Measurements from ENCODE around the gene RIC8A.

- no peak for TF ChIP-seq SP1 (IDR thresholded peaks at IDR 0.05)
- TF ChIP-seq, protein P1, sequence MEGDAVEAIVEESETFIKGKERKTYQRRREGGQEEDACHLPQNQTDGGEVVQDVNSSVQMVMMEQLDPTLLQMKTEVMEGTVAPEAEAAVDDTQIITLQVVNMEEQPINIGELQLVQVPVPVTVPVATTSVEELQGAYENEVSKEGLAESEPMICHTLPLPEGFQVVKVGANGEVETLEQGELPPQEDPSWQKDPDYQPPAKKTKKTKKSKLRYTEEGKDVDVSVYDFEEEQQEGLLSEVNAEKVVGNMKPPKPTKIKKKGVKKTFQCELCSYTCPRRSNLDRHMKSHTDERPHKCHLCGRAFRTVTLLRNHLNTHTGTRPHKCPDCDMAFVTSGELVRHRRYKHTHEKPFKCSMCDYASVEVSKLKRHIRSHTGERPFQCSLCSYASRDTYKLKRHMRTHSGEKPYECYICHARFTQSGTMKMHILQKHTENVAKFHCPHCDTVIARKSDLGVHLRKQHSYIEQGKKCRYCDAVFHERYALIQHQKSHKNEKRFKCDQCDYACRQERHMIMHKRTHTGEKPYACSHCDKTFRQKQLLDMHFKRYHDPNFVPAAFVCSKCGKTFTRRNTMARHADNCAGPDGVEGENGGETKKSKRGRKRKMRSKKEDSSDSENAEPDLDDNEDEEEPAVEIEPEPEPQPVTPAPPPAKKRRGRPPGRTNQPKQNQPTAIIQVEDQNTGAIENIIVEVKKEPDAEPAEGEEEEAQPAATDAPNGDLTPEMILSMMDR (IDR thresholded peaks at IDR 0.05; ENCODE audit: low read depth, low read length, missing input control) = no peak
- no peak for TF ChIP-seq RXRA (IDR thresholded peaks at IDR 0.05)
- no peak for TF ChIP-seq RAD21 (IDR thresholded peaks at IDR 0.05)
- no peak for TF ChIP-seq YY1 (IDR thresholded peaks at IDR 0.05)
- no peak for TF ChIP-seq FOXA2 (IDR thresholded peaks at IDR 0.05)
- TF ChIP-seq, protein P2, sequence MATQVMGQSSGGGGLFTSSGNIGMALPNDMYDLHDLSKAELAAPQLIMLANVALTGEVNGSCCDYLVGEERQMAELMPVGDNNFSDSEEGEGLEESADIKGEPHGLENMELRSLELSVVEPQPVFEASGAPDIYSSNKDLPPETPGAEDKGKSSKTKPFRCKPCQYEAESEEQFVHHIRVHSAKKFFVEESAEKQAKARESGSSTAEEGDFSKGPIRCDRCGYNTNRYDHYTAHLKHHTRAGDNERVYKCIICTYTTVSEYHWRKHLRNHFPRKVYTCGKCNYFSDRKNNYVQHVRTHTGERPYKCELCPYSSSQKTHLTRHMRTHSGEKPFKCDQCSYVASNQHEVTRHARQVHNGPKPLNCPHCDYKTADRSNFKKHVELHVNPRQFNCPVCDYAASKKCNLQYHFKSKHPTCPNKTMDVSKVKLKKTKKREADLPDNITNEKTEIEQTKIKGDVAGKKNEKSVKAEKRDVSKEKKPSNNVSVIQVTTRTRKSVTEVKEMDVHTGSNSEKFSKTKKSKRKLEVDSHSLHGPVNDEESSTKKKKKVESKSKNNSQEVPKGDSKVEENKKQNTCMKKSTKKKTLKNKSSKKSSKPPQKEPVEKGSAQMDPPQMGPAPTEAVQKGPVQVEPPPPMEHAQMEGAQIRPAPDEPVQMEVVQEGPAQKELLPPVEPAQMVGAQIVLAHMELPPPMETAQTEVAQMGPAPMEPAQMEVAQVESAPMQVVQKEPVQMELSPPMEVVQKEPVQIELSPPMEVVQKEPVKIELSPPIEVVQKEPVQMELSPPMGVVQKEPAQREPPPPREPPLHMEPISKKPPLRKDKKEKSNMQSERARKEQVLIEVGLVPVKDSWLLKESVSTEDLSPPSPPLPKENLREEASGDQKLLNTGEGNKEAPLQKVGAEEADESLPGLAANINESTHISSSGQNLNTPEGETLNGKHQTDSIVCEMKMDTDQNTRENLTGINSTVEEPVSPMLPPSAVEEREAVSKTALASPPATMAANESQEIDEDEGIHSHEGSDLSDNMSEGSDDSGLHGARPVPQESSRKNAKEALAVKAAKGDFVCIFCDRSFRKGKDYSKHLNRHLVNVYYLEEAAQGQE (IDR thresholded peaks at IDR 0.05) = no peak
- TF ChIP-seq, protein P3, sequence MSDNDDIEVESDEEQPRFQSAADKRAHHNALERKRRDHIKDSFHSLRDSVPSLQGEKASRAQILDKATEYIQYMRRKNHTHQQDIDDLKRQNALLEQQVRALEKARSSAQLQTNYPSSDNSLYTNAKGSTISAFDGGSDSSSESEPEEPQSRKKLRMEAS (IDR thresholded peaks at IDR 0.05) = no peak
- TF ChIP-seq GABPA (IDR thresholded peaks at IDR 0.05 in 1 of 2, conservative IDR thresholded peaks at IDR 0.05 in 1 of 2) = no peak
Measured at GRCh38 chr11:224424-224823, 16.9 kb downstream of the RIC8A start.

All from liver (tissue), 3 donors.